Large intestine (tissue), 3 donors: Measurements from ENCODE around the gene SULT1A1. TPM values are rescaled to one million over a fixed set of nuclear protein-coding genes. Genes with fewer than 3 reads are reported as not detected.
"Not testable (repeated sequence)": the region's sequence is repeated elsewhere in the genome, so short reads cannot be mapped to it uniquely, and the experiment has no call there.

Experiments
- DNase-seq, 2 donors: peaks; one replicate each; pipeline versions ENCODE4 v3.0.0 to v3.0.0-alpha.2; 2013
- H3K27ac ChIP-seq: one replicate; pipeline ENCODE4 v1.5.1; 2013; ENCODE audit warnings: low read length
- H3K27me3 ChIP-seq: 2 replicates; pipeline ENCODE4 v1.6.1; 2013; ENCODE audit warnings: low read length; ENCODE audit not compliant: control insufficient read depth, insufficient read depth
- H3K36me3 ChIP-seq: 2 replicates; pipeline ENCODE4 v1.6.1; 2013; ENCODE audit warnings: low read length; ENCODE audit not compliant: control insufficient read depth, insufficient read depth
- H3K4me1 ChIP-seq: one replicate; pipeline ENCODE4 v1.6.1; 2013; ENCODE audit warnings: low read length; ENCODE audit not compliant: control insufficient read depth, insufficient read depth
- H3K4me3 ChIP-seq: one replicate; pipeline ENCODE4 v1.5.1; 2013; ENCODE audit warnings: low read length
- H3K9me3 ChIP-seq: one replicate; pipeline ENCODE4 v1.6.1; 2013; ENCODE audit warnings: mild to moderate bottlenecking, low read depth, low read length, moderate library complexity; ENCODE audit not compliant: control insufficient read depth
- WGBS: methylation state at CpG from one replicate; pipeline ENCODE4 v1.1.5; 2013; ENCODE audit warnings: low lambda C conversion rate; ENCODE audit not compliant: insufficient coverage; 5-methylcytosine and 5-hydroxymethylcytosine counted together
- polyA plus RNA-seq: library from polyadenylated mRNA; unstranded; fragments of 120-200 nt; gene quantifications from one replicate; pipeline ENCODE4 v1.2.1, GENCODE V29; 2013

SULT1A1 gene
- polyA plus RNA-seq, 1 donor = 67.5 TPM

DNA sequence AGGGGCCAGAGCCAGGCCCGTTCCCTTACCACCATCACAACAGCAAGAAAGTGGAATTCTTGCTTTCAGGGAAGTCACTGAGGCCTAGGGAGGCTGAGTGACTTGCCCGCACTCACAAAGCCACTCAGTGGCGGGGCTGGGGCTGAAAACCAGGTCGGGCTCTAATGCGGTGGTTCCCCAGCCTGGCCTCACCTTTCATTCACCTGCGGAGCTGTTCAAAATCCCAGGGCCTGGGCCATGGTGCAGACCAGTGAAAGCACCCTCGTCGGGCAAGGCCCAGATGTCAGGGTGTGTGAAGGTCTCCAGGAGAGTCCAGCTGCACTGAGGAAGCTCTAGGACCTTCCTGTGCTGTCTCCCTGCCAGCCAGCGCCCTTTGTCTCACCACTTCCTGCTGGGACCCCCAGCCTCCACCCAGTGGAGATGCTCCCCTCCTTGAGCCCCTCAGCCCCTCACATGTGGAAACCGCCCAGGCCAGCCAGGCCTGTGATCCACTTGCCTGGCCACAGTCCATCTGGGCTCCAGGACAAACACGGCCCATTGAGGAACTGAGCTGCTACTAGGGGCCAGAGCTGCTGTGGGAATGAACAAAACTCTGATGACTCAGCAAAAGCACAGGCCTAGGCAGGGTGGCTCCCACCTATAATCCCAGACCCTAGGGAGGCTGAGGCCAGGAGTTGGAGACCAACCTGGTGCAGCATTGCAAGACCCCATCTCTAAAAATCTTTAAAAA lies 812 bp downstream of the SULT1A1 start:
- H3K27ac ChIP-seq = peak overlapping the region; percentile 86
- no CpG with 5 or more reads among the region's 11 CpGs for WGBS
- H3K4me1 ChIP-seq = peaks cover 34% of the 10 kb centered on the region
- not testable (repeated sequence) for H3K27me3 ChIP-seq, H3K9me3 ChIP-seq
- peak overlapping the region; percentile 42 for H3K4me3 ChIP-seq
- peaks cover 27% of the 10 kb centered on the region for H3K36me3 ChIP-seq
- peak in 1 of 2 donors; percentile 23 for DNase-seq

DNA sequence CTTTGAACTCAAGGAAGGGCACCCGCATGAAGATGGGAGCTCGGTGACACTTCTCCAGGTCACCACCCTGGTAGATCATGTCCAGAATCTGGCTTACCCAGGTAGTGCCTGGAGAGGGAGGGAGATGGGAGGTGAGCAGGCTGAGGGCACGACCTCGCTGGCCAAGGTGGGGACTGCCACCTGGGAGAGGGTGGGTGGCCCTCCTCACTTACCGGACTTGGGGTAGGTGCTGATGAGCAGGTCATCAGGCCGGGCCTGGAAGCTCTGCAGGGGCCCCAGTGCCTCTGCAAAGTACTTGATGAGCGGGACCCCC lies 1.4 kb downstream of the SULT1A1 start:
- WGBS = no CpG with 5 or more reads among the region's 7 CpGs
- not testable (repeated sequence) for DNase-seq, H3K27me3 ChIP-seq, H3K9me3 ChIP-seq, H3K4me3 ChIP-seq, H3K27ac ChIP-seq
- Histone ChIP-seq H3K36me3 (peaks cover 32% of the 10 kb centered on the region), H3K4me1 (peaks cover 34% of the 10 kb centered on the region)

DNA sequence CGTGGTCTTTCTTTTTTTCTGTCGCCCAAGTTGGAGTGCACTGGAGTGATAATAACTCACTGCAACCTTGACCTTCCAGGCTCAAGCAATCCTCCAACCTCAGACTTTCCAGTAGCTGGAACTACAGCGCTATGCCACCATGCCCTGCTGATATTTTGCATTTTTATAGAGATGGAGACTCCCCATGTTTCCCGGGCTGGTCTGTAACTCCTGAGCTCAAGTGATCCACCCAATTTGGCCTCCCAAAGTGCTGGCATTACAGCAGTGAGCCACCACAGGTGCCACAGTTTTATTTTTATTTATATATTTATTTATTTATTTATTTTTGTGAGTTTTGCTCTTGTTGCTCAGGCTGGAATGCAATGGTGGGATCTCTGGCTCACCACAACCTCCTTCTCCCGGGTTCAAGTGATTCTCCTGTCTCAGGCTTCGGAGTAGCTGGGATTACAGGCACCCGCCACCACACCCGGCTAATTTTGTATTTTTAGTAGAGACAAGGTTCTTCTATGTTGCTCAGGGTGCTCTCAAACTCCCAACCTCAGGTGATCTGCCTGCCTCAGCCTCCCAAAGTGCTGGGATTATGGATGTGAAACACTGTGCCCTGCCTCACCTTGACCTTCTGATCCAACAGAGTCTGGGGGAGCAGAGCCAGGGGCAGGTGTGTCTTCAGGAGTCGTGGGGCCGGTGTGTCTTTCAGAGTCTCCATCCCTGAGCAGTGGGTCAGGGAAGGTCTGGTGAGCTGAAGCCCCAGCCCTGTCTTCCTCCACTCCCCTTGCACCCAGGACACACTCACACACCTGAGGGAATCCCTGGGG lies 2.0 kb downstream of the SULT1A1 start:
- Histone ChIP-seq H3K36me3 (peaks cover 34% of the 10 kb centered on the region), H3K4me1 (peaks cover 34% of the 10 kb centered on the region)
- WGBS = no CpG with 5 or more reads among the region's 10 CpGs
- DNase-seq, H3K9me3 ChIP-seq, H3K27me3 ChIP-seq, H3K27ac ChIP-seq, H3K4me3 ChIP-seq: not testable (repeated sequence)

DNA sequence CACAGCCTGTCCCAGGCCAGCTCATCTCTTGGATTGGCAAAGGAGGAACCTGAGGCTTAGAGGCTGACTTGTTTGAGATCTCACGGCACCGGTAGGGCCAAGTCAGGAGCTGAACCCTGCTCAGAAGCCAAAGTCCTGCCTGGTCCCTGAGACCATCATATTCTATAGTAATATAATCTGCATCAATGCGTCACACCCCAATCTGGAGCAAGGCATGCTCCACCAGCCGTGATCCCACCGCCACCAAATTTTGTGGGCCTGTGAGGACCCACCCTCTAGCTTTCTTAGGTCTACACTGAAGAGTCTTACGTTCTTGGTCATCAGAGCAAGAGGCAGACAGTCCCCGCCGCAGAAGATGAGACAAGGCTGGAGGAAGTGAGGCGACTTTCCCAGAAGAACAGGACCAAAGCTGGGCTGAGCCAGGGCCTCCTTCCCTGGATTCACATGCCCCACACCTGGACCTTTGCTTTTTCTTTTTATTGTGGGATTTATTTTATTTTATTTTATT lies 2.7 kb downstream of the SULT1A1 start:
- H3K27me3 ChIP-seq = no peaks in the 10 kb centered on the region
- no peak for DNase-seq
- 80% methylated on average over 1 of the region's 9 CpGs for WGBS
- peaks cover 34% of the 10 kb centered on the region for H3K36me3 ChIP-seq
- H3K27ac ChIP-seq = no peak overlapping the region
- peaks cover 34% of the 10 kb centered on the region for H3K4me1 ChIP-seq
- no peak overlapping the region for H3K4me3 ChIP-seq
- H3K9me3 ChIP-seq = no peaks in the 10 kb centered on the region

DNA sequence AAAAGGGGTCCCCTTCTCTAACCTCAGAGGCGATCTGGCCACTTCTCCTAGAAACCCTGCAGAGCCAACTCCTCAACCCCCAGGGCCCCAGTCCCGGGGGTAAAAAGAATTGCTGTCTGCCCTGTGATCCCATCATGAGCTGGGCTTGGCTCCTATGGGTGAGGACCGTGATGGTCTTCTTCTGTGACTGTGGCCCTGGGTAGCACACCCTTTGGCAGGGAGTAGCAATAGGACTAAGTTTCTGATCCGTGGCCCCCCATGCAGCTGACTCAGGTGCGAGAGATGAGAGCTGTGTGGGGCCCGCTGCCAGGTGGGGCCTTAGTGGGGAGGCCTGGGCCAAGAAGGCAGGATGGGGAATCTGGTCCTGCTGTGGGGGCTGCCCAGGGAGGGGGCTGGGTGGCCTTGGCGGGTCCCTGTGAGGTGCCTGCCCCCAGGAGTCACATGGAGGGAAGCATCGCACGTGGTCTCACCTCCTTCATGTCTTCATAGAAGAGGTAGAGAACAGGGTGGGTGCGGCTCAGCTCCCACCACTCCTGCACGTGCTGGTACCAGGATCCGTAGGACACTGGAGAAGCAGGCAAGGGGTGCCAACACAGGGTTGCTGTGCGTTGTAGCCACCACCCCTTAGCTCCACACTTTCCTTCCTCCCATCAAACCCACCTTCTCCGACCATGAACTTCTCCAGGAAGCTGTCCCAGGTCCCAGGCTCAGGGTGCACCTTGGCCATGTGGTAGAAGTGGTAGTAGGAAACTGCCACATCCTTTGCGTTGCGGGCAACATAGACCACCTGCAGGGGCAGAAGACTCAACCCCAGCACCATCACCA lies 3.3 kb downstream of the SULT1A1 start:
- no peaks in the 10 kb centered on the region for H3K9me3 ChIP-seq
- no peak overlapping the region for H3K27ac ChIP-seq
- peaks cover 34% of the 10 kb centered on the region for H3K4me1 ChIP-seq
- H3K4me3 ChIP-seq = no peak overlapping the region
- whole genome bisulfite sequencing = no CpG with 5 or more reads among the region's 16 CpGs
- peaks cover 34% of the 10 kb centered on the region for H3K36me3 ChIP-seq
- no peaks in the 10 kb centered on the region for H3K27me3 ChIP-seq
- no peak for DNase-seq

DNA sequence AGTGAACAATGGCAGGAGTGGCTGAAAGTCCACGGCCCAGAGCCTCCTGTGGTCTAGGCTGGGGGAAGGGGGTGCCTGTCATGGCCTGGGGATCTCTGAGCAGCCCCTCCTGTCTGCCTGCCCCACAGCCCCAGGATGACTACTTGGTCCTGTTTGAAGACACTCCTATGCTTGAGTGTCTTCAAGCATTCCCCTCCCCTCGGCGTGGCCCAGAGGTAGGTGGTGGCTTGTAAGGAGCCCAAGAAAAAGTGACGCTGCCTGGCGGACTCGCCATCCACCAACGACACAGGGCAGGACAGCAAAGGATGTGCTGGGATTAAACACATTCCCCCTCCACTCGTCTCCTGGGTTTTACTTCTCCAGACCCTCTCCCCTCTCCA lies 5.7 kb downstream of the SULT1A1 start:
- H3K9me3 ChIP-seq = no peaks in the 10 kb centered on the region
- no peak overlapping the region for H3K27ac ChIP-seq
- no peak for DNase-seq
- no peak overlapping the region for H3K4me3 ChIP-seq
- peaks cover 34% of the 10 kb centered on the region for H3K36me3 ChIP-seq
- peaks cover 12% of the 10 kb centered on the region for H3K4me1 ChIP-seq
- no CpG with 5 or more reads among the region's 8 CpGs for WGBS
- H3K27me3 ChIP-seq = no peaks in the 10 kb centered on the region

DNA sequence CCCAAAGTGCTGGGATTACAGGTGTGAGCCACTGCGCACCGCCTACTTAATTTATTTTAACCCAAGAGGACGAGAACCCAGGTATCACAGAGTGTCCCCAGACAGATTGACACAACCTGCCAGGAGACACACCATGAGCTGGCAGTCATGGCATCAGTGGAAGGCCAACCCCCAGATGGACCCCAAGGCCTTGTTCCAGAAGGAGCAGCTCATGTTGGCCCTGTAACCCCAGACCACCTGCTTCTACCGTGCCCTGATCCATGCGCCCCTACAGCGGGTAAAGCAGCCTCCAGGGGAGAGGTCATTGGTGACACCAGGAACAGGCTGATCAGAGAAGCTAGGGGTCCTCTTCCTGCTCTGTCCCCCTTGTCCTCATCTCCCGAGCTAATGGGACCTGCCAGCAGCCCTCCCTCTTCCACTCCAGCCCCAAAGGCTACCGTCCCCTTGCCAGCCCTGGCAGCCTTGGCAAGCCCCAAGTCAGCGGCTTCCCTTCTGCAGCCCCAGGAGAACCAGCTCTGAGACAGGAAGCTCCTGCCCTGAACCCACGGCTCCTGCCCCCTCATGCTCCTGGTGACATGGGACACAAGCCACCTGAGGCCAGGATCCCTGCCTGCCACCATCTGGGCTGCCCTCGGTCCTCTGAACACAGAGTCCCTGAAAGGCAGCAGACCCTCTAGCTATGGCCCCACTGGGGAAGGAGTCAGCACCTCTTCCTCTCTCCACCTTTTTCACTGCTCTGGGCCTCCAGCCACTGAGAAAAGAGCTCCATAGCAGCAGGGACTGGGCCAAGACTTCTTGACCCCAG lies 6.3 kb downstream of the SULT1A1 start:
- Histone ChIP-seq H3K27me3 (no peaks in the 10 kb centered on the region), H3K36me3 (peaks cover 34% of the 10 kb centered on the region), H3K4me1 (peaks cover 9% of the 10 kb centered on the region), H3K9me3 (no peaks in the 10 kb centered on the region), H3K27ac (no peak overlapping the region), H3K4me3 (no peak overlapping the region)
- no CpG with 5 or more reads among the region's 11 CpGs for WGBS
- DNase-seq = no peak

DNA sequence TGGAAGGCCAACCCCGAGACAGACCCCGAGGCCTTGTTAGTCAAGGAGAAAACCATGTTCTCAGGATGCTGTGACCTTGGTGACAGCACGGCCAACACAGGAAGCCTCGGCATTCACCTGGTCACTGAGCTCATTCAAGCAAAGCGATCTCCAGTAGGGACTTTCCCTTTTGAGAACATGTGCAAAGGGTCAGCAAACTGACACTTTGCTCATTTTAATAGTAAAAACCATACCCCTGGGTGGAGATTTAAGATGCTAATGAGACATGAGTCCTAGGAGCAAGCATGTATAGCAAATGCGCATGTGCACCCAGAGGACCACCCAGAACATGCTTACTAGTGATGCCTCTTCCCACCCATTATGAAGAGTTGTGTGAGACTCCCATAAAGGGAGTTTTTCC lies 7.3 kb downstream of the SULT1A1 start:
- Histone ChIP-seq H3K27ac (no peak overlapping the region), H3K9me3 (no peaks in the 10 kb centered on the region), H3K36me3 (peaks cover 27% of the 10 kb centered on the region), H3K4me3 (no peak overlapping the region), H3K4me1 (peaks cover 7% of the 10 kb centered on the region), H3K27me3 (no peaks in the 10 kb centered on the region)
- WGBS = no CpG with 5 or more reads among the region's 6 CpGs
- no peak for DNase-seq

DNA sequence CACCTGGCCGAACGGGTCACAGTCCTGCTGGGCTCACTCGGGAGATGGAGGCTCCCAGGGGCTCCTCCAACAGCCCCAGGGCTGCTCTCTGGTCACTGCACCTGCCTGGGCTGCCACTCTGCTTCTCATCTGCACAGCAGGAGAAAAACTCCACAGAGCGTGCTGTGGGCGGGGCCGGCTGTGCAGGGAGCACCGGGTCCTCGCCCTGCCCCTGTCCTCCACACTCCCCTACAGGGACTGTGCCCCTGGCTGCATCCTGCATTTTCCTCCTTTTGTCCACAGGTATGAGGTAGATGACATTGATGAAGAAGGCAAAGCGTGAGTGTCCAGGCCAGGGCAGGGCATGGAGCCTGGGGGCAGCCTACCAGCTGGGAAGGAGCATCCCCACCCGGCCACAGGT lies 7.8 kb downstream of the SULT1A1 start:
- H3K4me1 ChIP-seq = peaks cover 12% of the 10 kb centered on the region
- not testable (repeated sequence) for H3K27ac ChIP-seq, H3K9me3 ChIP-seq, DNase-seq, H3K27me3 ChIP-seq, H3K4me3 ChIP-seq
- no CpG with 5 or more reads among the region's 10 CpGs for WGBS
- peaks cover 27% of the 10 kb centered on the region for H3K36me3 ChIP-seq
